Astrocyte (in vitro differentiated cells and primary cell): ENCODE data around the gene ZNF407.

Source experiments
- CTCF ChIP-seq: IDR thresholded peaks from 2 replicates; pipeline ENCODE4 v1.5.1; 2011; ENCODE audit warnings: low read depth, mild to moderate bottlenecking, inconsistent platforms, low read length, moderate library complexity; ENCODE audit not compliant: insufficient read depth
- EZH2 ChIP-seq: IDR thresholded peaks from 2 replicates; pipeline ENCODE4 v1.6.1; 2012; ENCODE audit warnings: mild to moderate bottlenecking, low read length, inconsistent platforms; ENCODE audit not compliant: insufficient read depth

GRCh38 chr18:74589021-74589420 lies 8.6 kb upstream of the ZNF407 start:
- TF ChIP-seq CTCF, result no peak
- TF ChIP-seq EZH2, result no peak
